Right renal pelvis (tissue), 4 donors: ENCODE data around the gene RAB22A. TPM values are rescaled to one million over a fixed set of nuclear protein-coding genes. Genes with fewer than 3 reads are reported as not detected.
"Not testable (repeated sequence)": the region's sequence is repeated elsewhere in the genome, so short reads cannot be mapped to it uniquely, and the experiment has no call there.

Experiments
- DNase-seq, 4 donors: peaks; one replicate each; pipeline ENCODE4 v3.0.0-alpha.2; 2013; ENCODE audit warnings: low read depth in 4 of 4, low spot score in 3 of 4, missing footprints in 1 of 4
- polyA plus RNA-seq, 4 donors: library from polyadenylated mRNA; unstranded; fragments of 120-200 nt; gene quantifications; one replicate each; pipeline ENCODE4 v1.2.1, GENCODE V29; 2013; ENCODE audit not compliant: insufficient read length in 4 of 4

RAB22A gene
- polyA plus RNA-seq, 4 donors, result 16.9 to 22.1 (median 19.7) TPM

- no peak for DNase-seq
Measured at GRCh38 chr20:58407201-58407873, 97.8 kb downstream of the RAB22A start.

DNA sequence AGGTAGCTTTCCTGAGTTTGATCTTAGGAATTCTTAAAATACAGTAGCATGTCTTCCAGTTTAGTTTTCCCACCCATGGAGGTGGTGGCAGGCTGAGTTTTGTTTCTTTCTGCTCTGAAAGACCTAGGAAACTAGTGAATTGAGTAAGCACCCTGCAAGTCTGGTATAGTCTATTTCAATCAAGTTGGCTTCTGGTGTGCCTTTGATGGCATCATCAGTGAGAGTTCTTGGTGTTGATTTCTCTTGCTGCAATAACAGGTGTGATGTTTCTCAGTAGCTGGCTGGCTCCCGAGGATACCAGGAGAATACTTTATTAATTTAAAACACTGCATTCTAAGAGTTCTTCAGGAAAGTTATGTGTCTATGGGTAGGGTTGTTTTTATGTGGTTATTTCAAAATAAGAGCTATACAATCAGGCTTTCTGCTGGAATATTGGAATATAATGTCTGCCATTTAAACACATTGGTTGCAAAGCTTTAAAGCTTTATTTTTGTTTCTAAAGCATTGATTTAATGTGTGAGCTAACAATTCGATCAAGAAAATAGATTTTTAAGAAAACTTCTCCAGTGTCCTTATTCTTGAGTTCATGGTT, 98.5 kb downstream of the RAB22A start:
- no peak for DNase-seq

- DNase-seq, result no peak
Measured at GRCh38 chr20:58408603-58409246, 99.2 kb downstream of the RAB22A start.

GRCh38 chr20:58414216-58414615, 104.7 kb downstream of the RAB22A start:
- DNase-seq, result not testable (repeated sequence)

DNA sequence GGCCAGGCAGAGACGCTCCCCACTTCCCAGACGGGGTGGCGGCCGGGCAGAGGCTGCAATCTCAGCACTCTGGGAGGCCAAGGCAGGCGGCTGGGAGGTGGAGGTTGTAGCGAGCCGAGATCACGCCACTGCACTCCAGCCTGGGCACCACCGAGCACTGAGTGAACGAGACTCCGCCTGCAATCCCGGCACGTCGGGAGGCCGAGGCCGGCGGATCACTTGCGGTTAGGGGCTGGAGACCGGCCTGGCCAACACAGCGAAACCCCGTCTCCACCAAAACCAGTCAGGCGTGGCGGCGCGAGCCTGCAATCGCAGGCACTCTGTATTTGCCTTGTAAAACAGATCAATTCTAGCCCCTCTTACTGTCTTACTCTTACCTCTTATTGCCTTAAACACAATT, 105.3 kb downstream of the RAB22A start:
- DNase-seq, result not testable (repeated sequence)

- no peak for DNase-seq
Measured at GRCh38 chr20:58416057-58416456, 106.5 kb downstream of the RAB22A start.

- DNase-seq, result no peak
Measured at GRCh38 chr20:58416835-58417234, 107.3 kb downstream of the RAB22A start.

Other genes with a start within 250 kb of the RAB22A start
- not detected for gene ANKRD60, start 81.1 kb upstream of the RAB22A start, polyA plus RNA-seq
- gene VAPB, start 79.5 kb downstream of the RAB22A start, polyA plus RNA-seq, result 10 to 100 TPM; 50.0 to 65.8 (median 63.2) TPM
- gene APCDD1L, start 205.7 kb downstream of the RAB22A start, polyA plus RNA-seq, result 10 to 100 TPM; 10.2 to 16.4 (median 14.0) TPM